ENCODE measurements around the gene WDR48. TPM values are rescaled to one million over a fixed set of nuclear protein-coding genes. Genes with fewer than 3 reads are reported as not detected.

Gene WDR48
- polyA plus RNA-seq, 1 experiment, result 42.1 TPM

- H3K4me3 ChIP-seq (ENCODE audit: low read depth, low read length), result no peak overlapping the region
- H3K27me3 ChIP-seq (ENCODE audit: control insufficient read depth, insufficient read depth, low read length), result no peaks in the 10 kb centered on the region
- TF ChIP-seq CTCF (IDR thresholded peaks at IDR 0.05; ENCODE audit: low read depth, low read length), result no peak
- no peaks in the 10 kb centered on the region; the same call in 1 of the 2 replicates for H3K9me3 ChIP-seq (ENCODE audit: control insufficient read depth, insufficient read depth, low read length)
- no peak for DNase-seq (ENCODE audit: low read depth, low spot score)
- POLR2A ChIA-PET, result interaction anchor here (0.9 kb wide), 1 partner anchor 9 kb away, joined by 7 read pairs; no protein-coding TSS in a partner anchor
- CTCF ChIA-PET, result interaction anchor here (0.7 to 2.1 kb wide), 5 partner anchors 8 to 157 kb away, joined by 4 to 8 read pairs (median 4); no protein-coding TSS in a partner anchor
- no peak overlapping the region for H3K27ac ChIP-seq (ENCODE audit: low read depth, low read length)
These were observed 83.5 kb downstream of the WDR48 start for GRCh38 chr3:39135170-39135805.

DNA sequence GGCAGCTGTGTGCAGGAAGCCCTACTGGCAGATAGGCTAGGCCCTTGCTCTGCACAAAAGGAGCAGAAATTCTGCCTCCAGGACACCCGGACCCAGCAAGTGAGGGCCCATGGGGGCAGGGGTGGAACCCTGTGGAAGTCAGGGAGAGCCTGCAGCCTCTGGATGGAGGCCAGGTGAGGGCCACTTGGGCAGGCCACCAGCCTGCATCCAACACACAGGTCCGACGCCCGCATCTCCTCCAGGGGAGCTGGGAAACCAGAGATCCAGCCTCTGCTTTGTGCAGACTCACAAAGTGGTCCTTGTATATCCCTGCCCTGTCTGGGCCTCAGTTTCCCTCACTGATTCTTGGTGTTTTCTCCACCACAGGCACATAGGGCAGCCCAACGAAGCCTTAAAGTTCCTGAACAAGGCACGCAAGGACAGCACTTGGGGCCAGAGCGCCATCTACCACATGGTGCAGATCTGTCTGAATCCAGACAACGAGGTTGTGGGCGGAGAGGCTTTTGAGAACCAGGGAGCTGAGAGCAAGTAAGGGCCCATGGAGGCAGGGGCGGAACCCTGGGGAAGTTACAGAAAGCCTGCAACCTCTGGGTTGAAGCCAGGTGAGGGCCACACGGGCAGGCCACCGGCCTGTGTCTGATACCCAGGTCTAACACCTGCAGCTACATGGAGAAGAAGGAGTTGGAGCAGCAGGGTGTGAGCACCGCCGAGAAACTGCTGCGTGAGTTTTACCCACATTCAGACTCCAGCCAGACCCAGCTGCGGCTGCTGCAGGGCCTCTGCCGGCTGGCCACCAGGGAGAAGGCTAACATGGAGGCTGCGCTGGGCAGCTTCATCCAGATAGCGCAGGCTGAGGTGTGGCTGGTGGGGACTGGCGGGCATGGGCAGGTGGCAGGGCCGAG lies 85.0 kb downstream of the WDR48 start:
- Histone ChIP-seq H3K9me3 (ENCODE audit: control insufficient read depth, insufficient read depth, low read length) (no peaks in the 10 kb centered on the region; the same call in 1 of the 2 replicates), H3K27me3 (ENCODE audit: control insufficient read depth, insufficient read depth, low read length) (no peaks in the 10 kb centered on the region), H3K27ac (ENCODE audit: low read depth, low read length) (no peak overlapping the region), H3K4me3 (ENCODE audit: low read depth, low read length) (no peak overlapping the region)
- no peak for TF ChIP-seq CTCF (IDR thresholded peaks at IDR 0.05; ENCODE audit: low read depth, low read length)
- no peak for DNase-seq (ENCODE audit: low read depth, low spot score)
- ChIA-PET POLR2A (no interaction called here), CTCF (interaction anchor here (1.2 to 1.6 kb wide), 2 partner anchors 152 to 156 kb away, joined by 4 read pairs; no protein-coding TSS in a partner anchor)

GRCh38 chr3:39137435-39137936 lies 85.7 kb downstream of the WDR48 start:
- TF ChIP-seq CTCF (IDR thresholded peaks at IDR 0.05; ENCODE audit: low read depth, low read length), result no peak
- CTCF ChIA-PET, result interaction anchor here (1.1 kb wide), 1 partner anchor 154 kb away, joined by 3 read pairs; no protein-coding TSS in a partner anchor
- H3K4me3 ChIP-seq (ENCODE audit: low read depth, low read length), result no peak overlapping the region
- POLR2A ChIA-PET, result no interaction called here
- no peaks in the 10 kb centered on the region; the same call in 1 of the 2 replicates for H3K9me3 ChIP-seq (ENCODE audit: control insufficient read depth, insufficient read depth, low read length)
- DNase-seq (ENCODE audit: low read depth, low spot score), result no peak
- H3K27ac ChIP-seq (ENCODE audit: low read depth, low read length), result no peak overlapping the region
- no peaks in the 10 kb centered on the region for H3K27me3 ChIP-seq (ENCODE audit: control insufficient read depth, insufficient read depth, low read length)

- CTCF ChIA-PET, result interaction anchor here (0.8 to 1.1 kb wide), 2 partner anchors 153 kb away, joined by 3 to 4 read pairs; no protein-coding TSS in a partner anchor
- no peaks in the 10 kb centered on the region; the same call in 1 of the 2 replicates for H3K9me3 ChIP-seq (ENCODE audit: control insufficient read depth, insufficient read depth, low read length)
- no peak overlapping the region for H3K4me3 ChIP-seq (ENCODE audit: low read depth, low read length)
- no peaks in the 10 kb centered on the region for H3K27me3 ChIP-seq (ENCODE audit: control insufficient read depth, insufficient read depth, low read length)
- POLR2A ChIA-PET, result no interaction called here
- TF ChIP-seq CTCF (IDR thresholded peaks at IDR 0.05; ENCODE audit: low read depth, low read length), result no peak
- no peak overlapping the region for H3K27ac ChIP-seq (ENCODE audit: low read depth, low read length)
- DNase-seq (ENCODE audit: low read depth, low spot score), result no peak
These were observed 86.4 kb downstream of the WDR48 start for GRCh38 chr3:39137991-39138803.

Measured in AG04450 (cell line).